SU-DHL-6 (cell line): ENCODE measurements around the gene STX7.

Experiments used
- H2AFZ ChIP-seq: fragments of 200-600 bp; sonication (generic); 2 replicates; pipeline ENCODE4 v1.6.1; 2014; ENCODE audit warnings: low read depth, mild to moderate bottlenecking, moderate library complexity, mixed read lengths, antibody characterized with exemption, low read length; ENCODE audit not compliant: severe bottlenecking
- H3F3A ChIP-seq: fragments of 200-600 bp; shearing (Covaris generic); 2 replicates; pipeline ENCODE4 v1.6.0; 2016; ENCODE audit warnings: antibody characterized with exemption, mild to moderate bottlenecking; ENCODE audit not compliant: insufficient read depth
- H3K27ac ChIP-seq: fragments of 200-600 bp; sonication (generic); 2 replicates; pipeline ENCODE4 v1.5.1; 2016; ENCODE audit warnings: low read depth, mild to moderate bottlenecking, low read length, moderate library complexity, mixed read lengths
- H3K27me3 ChIP-seq: fragments of 200-600 bp; sonication (generic), shearing (Covaris generic); 2 replicates; pipeline ENCODE4 v1.6.0; 2014; ENCODE audit warnings: mild to moderate bottlenecking, low read length
- H3K36me3 ChIP-seq: fragments of 200-600 bp; sonication (generic); 2 replicates; pipeline ENCODE4 v1.6.1; 2014; ENCODE audit warnings: mild to moderate bottlenecking, low read length, mixed read lengths
- H3K4me2 ChIP-seq: fragments of 300-600, 200-600 bp; shearing (Covaris generic), sonication (generic); 2 replicates; pipeline ENCODE4 v1.6.0; 2014; ENCODE audit warnings: low read length, low read depth, mild to moderate bottlenecking; ENCODE audit not compliant: poor library complexity, severe bottlenecking
- H3K4me3 ChIP-seq: fragments of 200-600 bp; sonication (generic); 2 replicates; pipeline ENCODE4 v1.5.1; 2014; ENCODE audit warnings: antibody characterized with exemption, low read length, mild to moderate bottlenecking, mixed read lengths; ENCODE audit not compliant: insufficient read depth, poor library complexity, severe bottlenecking
- H3K79me2 ChIP-seq: fragments of 200-600 bp; sonication (generic); 2 replicates; pipeline ENCODE4 v1.6.1; 2014; ENCODE audit warnings: mild to moderate bottlenecking, low read length, moderate library complexity; ENCODE audit not compliant: insufficient read depth
- H3K9ac ChIP-seq: fragments of 200-600 bp; sonication (generic); 2 replicates; pipeline ENCODE4 v1.7.0; 2014; ENCODE audit warnings: mild to moderate bottlenecking, low read length
- H3K9me2 ChIP-seq: fragments of 200-600 bp; sonication (generic); replicated peaks from 2 replicates; pipeline ENCODE4 v1.6.1; 2014; ENCODE audit warnings: low read length; ENCODE audit not compliant: insufficient read depth
- H3K9me3 ChIP-seq: fragments of 200-600 bp; sonication (generic); 2 replicates; pipeline ENCODE4 v1.6.1; 2014; ENCODE audit warnings: low read length, mixed read lengths; ENCODE audit not compliant: insufficient read depth
- H4K20me1 ChIP-seq: fragments of 200-600 bp; sonication (generic); 2 replicates; pipeline ENCODE4 v1.6.1; 2014; ENCODE audit warnings: low read depth, mild to moderate bottlenecking, antibody characterized with exemption, low read length, moderate library complexity, mixed read lengths
- EZH2phosphoT487 ChIP-seq: fragments of 200-600 bp; sonication (generic), shearing (Covaris generic); conservative IDR thresholded peaks from 2 replicates; pipeline ENCODE4 v1.6.1; 2018; ENCODE audit warnings: mild to moderate bottlenecking, antibody characterized with exemption, low read length, moderate library complexity, mixed read lengths
- TF ChIP-seq, protein P1 (sequence below): fragments of 200-600 bp; sonication (generic); IDR thresholded peaks from one replicate; pipeline ENCODE4 v1.5.1; 2017; ENCODE audit warnings: antibody characterized with exemption, mild to moderate bottlenecking, low read length, moderate library complexity; ENCODE audit not compliant: insufficient read depth, poor library complexity, severe bottlenecking

The STX7 gene

DNA sequence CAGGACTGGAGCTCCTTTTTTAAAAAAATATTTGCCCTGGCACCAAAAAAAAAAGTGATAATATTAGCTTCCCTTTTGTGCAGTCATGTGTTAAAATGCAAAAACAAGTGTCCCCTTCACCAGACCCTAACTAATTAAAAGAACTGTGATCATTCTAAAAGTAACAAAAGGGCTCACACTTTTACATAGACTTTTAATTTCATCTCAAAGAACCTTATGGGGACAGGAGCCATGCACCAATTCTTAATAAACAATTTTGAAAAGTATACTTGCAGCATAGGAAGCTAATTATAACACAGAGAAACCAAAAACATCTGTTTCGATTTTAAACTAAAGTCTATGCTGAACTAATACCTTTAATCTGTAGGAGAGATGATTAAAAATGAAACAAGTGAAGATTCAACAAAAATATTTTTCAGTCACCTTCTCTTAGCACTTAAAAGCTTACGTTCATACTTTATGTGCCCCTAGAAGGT is 17.3 kb downstream of the STX7 start:
- peak overlapping the region; percentile 96 for H3K27ac ChIP-seq
- TF ChIP-seq, protein P1, sequence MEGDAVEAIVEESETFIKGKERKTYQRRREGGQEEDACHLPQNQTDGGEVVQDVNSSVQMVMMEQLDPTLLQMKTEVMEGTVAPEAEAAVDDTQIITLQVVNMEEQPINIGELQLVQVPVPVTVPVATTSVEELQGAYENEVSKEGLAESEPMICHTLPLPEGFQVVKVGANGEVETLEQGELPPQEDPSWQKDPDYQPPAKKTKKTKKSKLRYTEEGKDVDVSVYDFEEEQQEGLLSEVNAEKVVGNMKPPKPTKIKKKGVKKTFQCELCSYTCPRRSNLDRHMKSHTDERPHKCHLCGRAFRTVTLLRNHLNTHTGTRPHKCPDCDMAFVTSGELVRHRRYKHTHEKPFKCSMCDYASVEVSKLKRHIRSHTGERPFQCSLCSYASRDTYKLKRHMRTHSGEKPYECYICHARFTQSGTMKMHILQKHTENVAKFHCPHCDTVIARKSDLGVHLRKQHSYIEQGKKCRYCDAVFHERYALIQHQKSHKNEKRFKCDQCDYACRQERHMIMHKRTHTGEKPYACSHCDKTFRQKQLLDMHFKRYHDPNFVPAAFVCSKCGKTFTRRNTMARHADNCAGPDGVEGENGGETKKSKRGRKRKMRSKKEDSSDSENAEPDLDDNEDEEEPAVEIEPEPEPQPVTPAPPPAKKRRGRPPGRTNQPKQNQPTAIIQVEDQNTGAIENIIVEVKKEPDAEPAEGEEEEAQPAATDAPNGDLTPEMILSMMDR = no peak
- no peak for TF ChIP-seq EZH2phosphoT487
- no peaks in the 10 kb centered on the region for H3K27me3 ChIP-seq
- H3K36me3 ChIP-seq = peaks cover 42% of the 10 kb centered on the region
- peaks cover 86% of the 10 kb centered on the region for H3K79me2 ChIP-seq
- peak overlapping the region; percentile 50 for H3K9ac ChIP-seq
- peak overlapping the region; percentile 93 for H3K4me2 ChIP-seq
- H4K20me1 ChIP-seq = no peaks in the 10 kb centered on the region
- H3F3A ChIP-seq = peaks cover 85% of the 10 kb centered on the region
- no peaks in the 10 kb centered on the region for H3K9me2 ChIP-seq
- peak overlapping the region; percentile 36 for H3K4me3 ChIP-seq
- no peaks in the 10 kb centered on the region for H3K9me3 ChIP-seq
- H2AFZ ChIP-seq = no peak overlapping the region

GRCh38 chr6:132494954-132495353 is 18.0 kb downstream of the STX7 start:
- H4K20me1 ChIP-seq = no peaks in the 10 kb centered on the region
- peaks cover 79% of the 10 kb centered on the region for H3F3A ChIP-seq
- H3K27ac ChIP-seq = peak overlapping the region; percentile 96
- no peak overlapping the region for H2AFZ ChIP-seq
- H3K4me3 ChIP-seq = peak overlapping the region; percentile 24
- H3K36me3 ChIP-seq = peaks cover 39% of the 10 kb centered on the region
- TF ChIP-seq EZH2phosphoT487 = no peak
- TF ChIP-seq, protein P1 = no peak
- no peaks in the 10 kb centered on the region for H3K9me2 ChIP-seq
- H3K4me2 ChIP-seq = peak overlapping the region; percentile 93
- peak overlapping the region; percentile 50 for H3K9ac ChIP-seq
- peaks cover 86% of the 10 kb centered on the region for H3K79me2 ChIP-seq
- no peaks in the 10 kb centered on the region for H3K9me3 ChIP-seq
- no peaks in the 10 kb centered on the region for H3K27me3 ChIP-seq

DNA sequence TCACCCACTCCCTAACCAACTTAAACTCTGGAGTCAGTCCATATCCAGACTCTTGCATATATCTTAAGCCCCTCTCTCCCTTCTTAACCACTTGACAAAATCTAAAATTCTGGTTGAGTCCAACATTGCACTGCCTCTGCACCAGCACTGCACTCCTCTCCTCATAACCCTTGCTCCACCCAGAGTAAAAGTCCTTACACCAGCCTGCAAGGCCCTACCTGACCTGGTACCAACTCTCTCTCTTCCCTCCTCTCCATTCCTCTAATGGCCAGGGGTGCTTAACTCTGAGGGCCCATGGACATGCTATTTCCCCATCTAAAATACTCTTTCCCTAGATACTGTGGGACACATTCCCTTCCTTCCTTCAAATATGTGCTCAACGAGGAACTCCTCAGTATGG is 21.0 kb downstream of the STX7 start:
- H3K9me3 ChIP-seq = no peaks in the 10 kb centered on the region
- H3K9me2 ChIP-seq = no peaks in the 10 kb centered on the region
- H3F3A ChIP-seq = peaks cover 49% of the 10 kb centered on the region
- H3K36me3 ChIP-seq = peaks cover 32% of the 10 kb centered on the region
- H3K27me3 ChIP-seq = no peaks in the 10 kb centered on the region
- peak overlapping the region; percentile 73 for H3K4me2 ChIP-seq
- peak overlapping the region; percentile 96 for H3K27ac ChIP-seq
- H2AFZ ChIP-seq = no peak overlapping the region
- H3K4me3 ChIP-seq = peak overlapping the region; percentile 60
- peak overlapping the region; percentile 71 for H3K9ac ChIP-seq
- H3K79me2 ChIP-seq = peaks cover 91% of the 10 kb centered on the region
- H4K20me1 ChIP-seq = no peaks in the 10 kb centered on the region
- TF ChIP-seq EZH2phosphoT487 = no peak
- TF ChIP-seq, protein P1 = no peak
